NCI-H1417 (cell line): ENCODE data around the gene PDE1C.

Source experiments
- DNase-seq, 3 experiments: peaks; one replicate each; lab custom pipeline; 2025; lab: John Stamatoyannopoulos, UW

PDE1C gene

DNA sequence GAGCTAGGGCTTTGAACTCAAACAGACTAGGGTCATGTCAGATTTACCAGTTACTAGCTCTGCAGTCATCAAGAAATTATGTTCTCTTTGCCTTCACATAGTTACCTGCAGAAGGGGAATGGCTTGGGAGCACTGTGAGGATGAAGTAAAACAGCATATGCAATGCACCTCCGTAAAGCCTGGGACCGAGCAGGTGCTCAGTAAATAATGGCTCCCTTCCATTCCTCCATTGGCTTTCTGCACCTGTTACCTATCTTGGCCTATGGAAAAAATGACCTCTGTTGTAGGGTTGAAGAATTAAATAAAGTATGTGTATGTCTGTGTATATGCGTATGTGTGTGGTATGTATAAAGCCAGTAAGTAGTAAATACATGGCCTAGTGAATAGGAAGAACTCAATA is 78.8 kb downstream of the PDE1C start:
- no peak for DNase-seq

DNA sequence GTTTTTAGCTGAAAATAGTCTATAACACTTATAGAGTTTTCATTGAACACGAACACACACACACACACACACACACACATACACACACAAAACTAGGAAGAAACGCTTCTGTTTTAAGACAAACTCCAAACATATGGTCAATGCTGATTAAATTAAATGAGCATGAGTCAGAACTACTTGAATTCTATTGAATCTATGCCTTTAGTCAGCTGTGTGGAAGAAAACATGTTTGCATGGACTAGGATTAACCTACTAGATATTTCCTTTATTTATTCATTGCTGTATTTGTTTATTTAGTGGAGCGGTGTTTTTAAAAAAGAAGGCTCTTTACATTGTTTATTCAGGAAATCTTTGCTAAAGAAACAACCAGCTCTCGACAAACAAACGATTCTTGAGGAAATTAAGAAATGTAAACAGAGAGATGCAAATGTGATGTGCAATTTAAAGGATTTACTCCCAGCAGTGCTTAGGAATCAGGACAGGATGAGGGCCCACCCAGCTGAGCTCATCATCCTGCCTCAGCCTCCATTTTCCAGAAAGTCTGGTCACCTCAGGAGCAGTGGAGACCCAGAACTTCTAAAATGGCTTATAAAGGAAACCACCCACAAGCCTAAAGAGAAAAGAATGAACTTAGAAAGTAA is 83.2 kb downstream of the PDE1C start:
- DNase-seq = no peak

DNA sequence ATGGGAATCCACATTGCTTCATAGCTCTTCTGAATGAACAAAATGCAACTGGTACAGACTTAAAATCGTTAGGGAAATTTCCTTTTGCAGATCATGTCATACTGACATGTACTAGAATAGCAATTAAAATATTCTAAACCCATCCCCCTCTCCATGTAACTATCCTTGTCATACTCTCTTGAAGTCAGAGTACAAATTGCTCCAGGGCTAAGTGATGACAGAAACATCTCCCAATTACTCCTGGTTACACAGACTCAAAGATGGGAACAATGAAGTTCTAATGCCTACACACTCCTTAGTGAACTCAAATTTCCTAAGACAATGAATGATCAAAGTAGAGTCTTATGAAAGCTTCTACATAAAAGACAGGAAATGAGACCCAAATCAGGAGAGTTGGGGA is 87.2 kb downstream of the PDE1C start:
- no peak for DNase-seq

DNA sequence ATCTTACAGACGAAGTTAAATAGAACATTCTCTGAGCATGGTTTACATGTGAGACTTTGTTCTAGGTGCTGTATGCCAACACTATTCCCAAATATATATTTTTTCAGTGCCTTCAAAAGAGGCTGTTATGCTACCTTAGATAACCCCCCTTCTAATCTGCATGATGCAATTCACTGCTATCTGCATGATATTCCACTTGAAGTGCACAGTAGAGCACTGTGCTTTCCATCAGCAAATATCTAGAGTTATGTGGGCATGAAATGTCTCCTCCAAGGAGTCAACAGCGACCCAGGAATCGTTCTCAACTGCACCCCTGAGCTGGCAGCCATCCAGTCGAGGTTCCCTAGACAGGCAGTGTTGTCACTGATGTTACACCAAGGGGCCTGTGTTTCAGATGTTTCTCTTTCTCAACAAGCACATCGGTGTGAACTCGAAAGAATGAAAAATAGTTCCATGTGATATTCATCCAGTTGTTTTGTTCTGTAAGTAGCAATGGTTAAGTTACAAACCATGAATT is 88.3 kb downstream of the PDE1C start:
- DNase-seq = no peak

DNA sequence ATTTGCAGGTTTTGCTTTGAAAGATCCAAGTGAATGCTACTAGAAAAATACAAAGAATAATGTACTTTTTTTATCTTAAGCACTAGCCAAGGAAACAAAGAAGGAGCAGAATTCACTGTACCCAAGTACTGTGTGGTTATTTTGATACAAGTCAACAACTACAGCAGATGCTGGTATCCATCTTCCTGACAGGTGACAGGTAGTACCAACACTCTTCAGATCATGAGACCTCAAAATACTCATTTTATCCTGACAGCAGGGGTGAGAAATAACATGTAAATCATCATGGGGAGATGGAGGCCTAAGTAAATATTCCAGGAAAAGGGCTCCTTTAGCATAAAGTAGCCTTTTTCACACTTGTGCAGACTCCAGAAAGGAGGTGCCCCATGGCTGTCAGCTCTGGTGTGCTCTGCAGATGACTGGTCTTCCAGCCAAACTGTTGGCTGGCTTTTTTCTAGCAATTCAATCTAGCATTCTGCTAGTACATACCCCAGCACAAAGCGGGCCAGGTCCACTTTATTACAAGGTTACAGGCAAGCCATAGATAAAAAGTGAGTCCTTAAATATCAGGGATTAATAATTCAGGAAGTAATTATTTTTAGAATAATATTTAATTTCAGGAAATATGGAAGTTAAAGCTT is 90.4 kb downstream of the PDE1C start:
- no peak for DNase-seq

DNA sequence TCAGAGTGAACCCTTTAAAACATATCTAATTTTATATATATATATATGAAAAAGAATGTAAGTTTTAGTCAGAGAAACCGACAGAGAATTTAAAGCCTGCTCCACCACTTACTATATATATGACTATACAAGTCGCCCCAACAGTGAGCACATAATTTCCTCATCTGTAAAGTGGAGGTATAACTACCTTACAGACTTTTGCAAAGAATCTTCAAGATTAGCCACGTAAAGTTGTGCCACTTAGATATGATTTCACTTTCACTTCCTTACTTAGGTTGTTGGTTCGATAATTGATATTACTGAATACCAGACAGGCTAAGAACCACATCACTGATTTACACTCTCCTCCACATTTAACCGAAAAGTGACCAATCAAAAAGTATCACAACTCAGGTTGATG is 94.7 kb downstream of the PDE1C start:
- DNase-seq = no peak

DNA sequence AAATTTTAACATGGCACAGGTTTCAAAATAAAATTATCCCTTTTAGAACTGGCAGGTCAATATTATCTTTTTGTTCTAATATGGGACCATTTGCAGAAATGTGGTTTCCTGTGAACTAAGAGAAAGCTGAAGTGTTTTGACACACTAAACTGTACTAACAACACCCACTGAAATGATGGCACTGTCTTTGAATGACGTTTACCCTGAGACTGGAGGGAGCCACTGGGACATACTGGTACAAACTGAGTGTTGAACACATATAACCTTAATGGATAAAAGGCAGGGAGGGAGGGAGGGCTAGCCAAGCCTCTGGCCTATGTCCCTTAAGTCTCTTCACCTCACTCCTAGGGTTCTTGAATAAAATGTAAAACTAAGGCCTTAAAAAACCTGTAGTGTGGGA is 95.9 kb downstream of the PDE1C start:
- no peak for DNase-seq

DNA sequence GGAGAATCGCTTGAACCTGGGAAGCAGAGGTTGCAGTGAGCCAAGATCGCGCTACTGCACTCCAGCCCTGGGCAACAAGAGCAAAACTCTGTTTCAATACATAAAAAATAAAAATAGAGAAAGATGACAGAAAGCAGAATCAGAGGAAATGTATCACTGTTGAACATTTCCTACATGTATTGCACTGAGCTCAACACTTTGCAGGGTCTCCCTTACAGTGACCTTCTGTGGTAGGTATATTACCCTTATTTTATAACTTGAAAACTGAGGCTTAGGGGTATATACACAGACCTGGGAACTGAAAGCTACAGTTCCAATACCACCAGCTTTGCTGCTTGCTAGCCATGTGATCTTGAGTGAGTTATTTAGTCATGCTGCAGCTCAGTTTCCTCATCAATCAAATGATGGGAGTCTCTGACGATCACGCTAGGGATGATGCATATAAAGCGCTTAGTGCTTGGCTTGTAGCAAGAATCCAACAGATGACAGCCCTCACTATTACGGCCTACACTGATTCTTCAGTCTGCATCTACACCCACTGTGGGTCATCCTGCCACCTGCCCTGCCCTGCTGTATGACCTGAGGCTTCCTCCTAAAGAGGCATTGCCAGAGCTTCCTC is 99.0 kb downstream of the PDE1C start:
- DNase-seq = no peak

DNA sequence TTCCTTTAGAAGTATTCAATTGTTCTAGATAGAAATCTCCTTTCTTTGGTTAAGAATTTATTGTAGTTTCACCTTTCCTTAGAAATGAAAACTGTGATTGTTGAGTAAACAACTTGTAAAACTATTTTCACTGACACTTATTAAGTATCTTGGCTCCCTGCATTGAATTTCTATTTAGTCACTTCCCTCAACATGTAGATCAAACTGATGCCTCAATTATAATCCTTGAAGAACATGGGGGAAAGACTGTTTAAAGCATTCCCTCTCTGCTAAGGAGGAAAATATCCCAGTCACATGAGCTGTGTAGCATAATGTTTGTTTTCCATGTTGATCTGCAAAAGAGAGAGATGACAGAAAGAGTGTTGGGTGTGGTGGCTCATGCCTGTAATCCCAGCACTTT is 99.7 kb downstream of the PDE1C start:
- no peak for DNase-seq

DNA sequence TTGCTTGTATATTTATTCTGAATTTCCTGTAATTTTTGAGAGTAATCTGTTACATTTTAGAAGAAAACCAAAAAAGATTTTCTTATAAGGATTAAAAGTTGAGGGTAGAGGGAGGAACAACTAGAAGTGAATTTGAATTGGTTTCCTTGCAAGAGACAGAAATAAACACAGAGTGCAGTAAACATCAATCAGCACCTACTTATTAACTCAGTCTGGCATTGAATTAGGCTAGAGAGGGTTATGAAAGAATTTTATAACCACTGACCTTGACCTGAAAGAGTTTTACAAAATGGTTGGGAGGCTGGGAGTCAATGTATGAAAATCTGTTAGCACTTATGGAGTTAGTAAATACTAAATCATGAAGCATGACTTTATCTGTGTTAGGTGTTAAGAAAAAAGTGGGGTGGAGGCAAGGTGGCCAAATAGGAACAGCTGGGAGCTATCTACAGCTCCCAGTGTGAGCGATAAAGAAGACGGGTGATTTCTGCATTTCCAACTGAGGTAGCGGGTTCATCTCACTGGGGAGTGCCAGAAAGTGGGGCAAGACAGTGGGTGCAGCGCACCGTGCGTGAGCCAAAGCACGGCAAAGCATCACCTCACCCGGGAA is 106.5 kb downstream of the PDE1C start:
- no peak for DNase-seq

DNA sequence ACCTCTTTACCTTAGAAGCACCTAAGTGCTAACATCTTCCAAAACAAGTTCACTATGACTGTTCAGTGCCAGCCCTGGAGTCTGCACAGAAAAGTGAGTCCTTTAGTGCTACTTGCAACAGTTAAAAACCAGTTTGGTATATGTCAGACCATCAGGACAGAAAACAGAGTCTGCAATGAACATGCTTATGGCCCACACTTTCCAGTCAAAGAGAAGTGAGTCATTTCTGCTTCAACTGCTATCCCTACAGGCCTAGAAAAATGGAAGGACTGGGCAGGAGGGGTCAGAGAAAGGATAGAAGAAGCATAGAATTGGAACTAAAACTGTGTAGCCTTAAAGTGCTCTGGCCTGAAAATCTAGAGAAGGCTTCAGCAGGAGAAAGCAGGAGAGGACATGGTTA is 108.0 kb downstream of the PDE1C start:
- DNase-seq = no peak

DNA sequence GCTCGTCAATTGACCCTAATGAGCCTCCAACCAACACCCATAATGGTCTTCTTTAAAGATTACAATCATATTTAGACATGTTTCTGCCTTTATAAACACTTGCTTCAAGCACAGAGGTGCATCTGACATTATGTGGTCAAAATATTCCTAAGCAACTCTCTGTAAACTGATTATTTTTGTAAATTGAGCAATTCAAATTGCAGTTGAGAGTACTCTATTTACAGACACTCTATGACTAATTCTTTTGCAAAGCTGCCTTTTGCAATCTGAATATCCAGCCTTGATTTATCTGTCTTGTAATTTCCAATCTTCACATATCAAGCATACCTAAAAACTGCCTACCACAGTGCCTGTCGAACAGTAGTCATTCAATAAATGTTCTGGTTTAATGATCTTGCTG is 112.0 kb downstream of the PDE1C start:
- DNase-seq = no peak

DNA sequence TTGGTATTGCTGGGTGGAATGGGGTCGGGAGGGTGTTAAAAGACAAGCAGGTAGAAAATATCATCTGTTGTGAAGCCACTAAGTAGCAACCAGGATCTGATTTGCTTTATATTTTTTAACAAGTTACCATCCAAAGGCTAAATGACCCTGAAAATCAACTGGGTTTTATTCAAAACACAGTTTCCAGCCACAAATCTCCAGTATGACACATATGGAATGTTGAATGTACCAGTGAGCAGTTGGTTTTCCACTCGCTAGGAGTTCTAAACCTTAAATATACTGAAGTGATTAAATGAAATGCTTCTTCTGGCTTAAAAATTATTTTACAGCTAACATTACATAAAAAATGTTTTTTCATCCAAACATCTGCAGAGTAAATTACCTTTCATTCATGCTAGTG is 112.5 kb downstream of the PDE1C start:
- no peak for DNase-seq

DNA sequence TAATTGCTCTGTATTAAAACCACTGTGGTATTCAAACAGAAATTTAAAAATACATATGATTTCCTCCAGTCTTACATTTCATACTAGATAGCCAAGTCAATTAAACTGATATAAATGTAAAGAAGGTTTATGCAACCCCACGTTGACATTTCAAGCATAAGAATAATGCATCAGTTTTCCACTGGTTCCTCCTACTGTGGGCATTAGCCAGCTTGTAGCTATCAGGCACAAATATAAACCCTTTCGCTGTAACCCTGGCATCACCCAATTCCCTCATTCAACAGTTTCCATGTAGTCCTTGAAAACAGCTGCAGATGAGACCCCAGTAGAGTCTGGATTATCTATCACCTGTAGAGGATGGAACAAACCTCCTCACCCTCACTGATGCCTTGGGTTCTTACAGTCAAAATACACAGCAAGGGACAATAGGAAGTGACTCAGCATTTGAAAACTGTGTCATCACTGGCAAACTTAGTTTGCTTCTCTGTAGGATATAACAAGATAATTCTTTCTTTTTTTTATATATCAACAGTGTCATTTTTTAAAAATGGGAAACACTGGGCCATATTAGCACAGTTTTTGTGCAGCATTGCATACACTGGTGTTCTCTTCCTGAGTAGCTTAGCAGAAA is 113.0 kb downstream of the PDE1C start:
- DNase-seq = no peak

DNA sequence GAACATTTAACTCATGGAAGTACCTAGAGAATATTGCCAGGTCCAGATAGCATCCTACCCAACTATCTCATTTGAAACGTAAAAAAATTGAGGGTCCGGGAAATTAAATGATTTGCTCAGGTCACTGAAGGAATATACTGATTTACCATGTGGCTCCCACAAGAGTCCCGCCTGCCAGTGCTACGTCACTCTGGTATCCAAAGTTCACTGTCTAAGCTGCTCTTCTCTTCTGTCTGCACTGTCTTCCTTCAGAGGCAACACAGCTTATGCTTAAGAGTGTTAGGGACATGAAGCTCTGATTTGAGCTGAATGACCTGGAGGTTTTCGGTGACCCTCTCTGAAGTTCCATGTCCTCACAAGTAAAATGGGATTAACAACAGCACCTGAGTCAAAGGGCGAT is 114.6 kb downstream of the PDE1C start:
- no peak for DNase-seq

DNA sequence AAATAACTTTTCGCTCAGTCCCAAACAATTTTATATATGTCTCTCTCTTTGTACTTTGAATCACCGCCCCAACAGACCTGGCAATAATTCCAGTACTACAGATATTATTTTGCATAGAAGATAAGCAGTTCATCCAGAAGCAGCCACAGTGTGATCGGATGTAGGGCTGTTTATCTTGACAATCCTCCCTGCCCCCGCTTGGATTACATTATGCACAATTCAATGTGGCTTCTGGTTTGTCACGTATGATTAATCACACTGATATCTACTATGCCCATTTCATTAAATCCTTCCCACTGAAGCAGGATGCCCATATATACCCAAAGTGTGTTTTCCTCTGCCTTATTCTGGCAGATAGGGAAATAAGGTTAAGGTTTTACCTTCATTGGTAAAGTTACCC is 115.2 kb downstream of the PDE1C start:
- no peak for DNase-seq

DNA sequence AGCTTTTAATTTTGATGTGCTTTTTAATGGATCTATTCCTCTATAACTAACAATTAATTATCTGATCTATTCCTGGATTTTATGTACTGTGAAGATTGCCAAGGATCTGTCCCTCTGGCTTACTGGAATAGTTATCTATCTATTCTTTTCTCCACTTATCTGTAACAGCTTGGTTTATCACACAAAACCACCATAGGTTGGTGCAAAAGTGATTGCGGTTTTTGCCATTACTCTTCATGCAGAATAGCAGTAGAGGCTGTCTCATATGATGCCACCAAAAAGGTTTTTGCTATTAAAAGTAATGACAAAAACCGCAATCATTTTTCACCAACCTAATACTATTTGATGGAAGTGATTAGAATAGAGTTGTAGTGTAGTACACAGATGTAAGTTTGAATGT is 115.7 kb downstream of the PDE1C start:
- DNase-seq = no peak

DNA sequence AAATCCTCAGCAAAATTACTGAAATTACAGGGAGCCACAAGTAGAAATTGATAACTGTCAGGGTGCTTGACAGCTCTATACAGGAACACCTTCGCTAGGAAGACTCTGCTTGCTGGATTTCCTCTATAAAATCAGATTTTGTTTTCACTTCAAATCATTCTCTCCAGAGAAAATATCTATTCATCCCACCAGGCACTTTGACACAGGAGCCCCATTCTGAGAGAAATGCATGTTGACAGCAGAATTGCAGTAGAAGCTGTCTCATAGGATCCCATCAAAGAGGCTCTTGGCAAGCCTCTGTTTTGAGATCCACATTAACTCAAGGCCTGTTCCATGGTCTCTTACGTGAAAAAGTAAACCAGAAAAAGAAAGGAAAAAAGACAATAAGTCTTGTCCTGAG is 116.8 kb downstream of the PDE1C start:
- DNase-seq = no peak

DNA sequence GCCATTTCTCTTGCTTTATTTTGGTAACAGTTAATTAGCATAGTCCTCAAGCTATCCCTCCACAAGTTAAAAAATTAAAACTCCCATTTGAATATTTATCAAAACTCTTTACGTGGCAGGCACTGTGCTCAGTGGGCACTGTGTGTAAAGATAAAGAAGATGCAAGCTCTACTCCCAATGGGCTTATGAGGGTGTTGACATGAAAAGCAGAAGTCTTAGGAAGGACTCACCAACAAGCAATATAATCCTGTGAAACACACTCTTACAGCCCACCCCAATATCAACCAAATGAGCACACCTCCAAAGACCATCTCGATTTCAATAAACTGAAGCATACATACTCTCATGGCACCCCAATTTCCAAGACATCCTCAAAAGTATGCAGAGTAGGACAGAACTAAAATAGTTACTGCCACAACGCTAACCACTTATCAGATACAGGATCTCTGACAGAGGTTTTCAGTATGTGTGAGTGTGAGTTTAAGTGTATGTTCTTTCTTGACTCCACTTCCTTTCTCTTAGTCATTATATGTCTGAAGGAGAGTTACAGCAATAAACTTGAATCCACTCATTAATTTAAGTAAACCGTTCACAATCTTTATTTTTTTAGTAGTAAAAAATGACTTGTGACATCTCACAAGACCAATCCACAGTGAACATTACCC is 120.0 kb downstream of the PDE1C start:
- no peak for DNase-seq

DNA sequence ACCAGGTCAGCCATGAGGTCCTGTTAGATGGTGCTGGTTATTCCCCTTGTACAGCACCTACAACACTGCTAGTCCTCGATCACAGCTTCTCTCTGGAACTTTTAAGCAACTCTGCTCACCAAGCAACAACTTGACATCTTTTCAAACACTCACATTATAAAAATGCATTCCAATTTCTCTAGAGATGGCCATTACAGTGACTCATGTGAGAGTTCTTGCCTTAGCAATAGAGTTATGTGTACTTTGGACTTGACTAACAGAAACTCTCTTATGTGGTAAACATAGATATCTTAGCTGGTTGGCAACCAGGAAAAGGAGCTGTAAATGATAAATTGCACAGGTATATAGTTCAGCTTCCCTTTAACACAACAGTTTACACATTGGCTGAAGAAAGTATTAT is 122.2 kb downstream of the PDE1C start:
- DNase-seq = no peak

DNA sequence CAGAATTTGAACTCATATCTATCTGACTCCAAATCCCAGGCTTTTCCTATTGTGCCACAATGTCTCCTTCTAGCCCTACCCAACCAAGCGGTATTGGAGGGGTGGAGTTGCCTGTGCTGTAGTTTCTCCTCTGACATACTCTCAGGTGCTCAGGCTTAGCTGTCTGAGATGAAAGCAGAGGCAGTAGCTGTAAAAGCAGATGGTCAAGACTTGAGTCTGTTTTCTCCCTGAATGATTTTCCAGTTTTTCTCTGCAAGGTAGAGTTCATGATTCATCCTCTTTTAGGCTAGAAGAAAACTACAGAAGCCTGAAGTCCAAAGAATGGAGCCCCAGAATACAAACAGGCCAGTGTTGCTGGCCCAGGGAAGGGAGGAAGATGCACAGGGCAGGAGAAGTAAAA is 130.0 kb downstream of the PDE1C start:
- no peak for DNase-seq

DNA sequence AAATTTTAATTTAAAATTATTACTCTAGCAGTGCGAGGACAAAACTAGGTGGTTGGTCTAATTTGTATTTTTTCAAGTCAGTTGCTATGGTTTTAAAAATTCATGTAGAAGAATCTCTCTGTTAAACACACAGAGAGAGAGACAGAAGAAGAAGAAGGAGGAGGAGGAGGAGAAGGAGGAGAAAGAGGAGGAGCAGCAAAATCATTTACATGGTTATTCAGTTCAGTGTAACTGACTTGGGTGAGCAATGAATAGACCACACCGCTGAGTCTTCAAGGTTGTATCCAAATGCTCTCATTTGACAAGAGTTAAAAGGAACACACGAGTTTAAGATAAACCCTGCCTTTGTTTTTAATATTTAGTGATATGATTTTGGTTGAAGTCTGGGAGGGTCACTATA is 131.1 kb downstream of the PDE1C start:
- no peak for DNase-seq
